Limb (tissue), 2 donors: ENCODE results near the gene DLST.

ENCODE experiments used
- DNase-seq, 2 donors: peaks; one replicate each; pipeline ENCODE4 v3.0.0-alpha.2; 2016; ENCODE audit errors: extremely low spot score in 2 of 2

DLST gene

GRCh38 chr14:74860899-74861733 is 20.6 kb upstream of the DLST start:
- peak; percentile 80 to 90 for DNase-seq

GRCh38 chr14:74861734-74862090 is 20.0 kb upstream of the DLST start:
- DNase-seq, result no peak

DNA sequence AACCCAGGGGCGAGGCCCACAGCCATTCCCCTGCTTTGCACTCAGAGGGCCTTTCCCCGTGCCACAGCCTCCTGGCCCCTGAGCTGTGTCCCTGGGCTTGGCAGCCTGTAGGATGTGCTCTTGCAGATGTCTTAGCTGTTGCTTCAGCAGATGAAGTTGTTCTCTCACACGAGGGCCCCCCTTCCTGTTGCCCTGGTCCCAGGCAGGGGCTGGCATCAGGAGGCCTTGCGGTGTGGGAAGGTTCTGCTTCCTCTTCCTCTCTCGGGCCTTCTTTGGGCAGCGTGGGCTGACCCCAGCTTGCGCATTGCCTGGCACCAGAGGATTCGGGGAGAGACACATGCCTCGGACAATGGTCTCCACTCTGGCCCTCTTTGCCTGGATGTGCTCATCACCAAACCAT is 18.4 kb upstream of the DLST start:
- DNase-seq, result no peak

DNA sequence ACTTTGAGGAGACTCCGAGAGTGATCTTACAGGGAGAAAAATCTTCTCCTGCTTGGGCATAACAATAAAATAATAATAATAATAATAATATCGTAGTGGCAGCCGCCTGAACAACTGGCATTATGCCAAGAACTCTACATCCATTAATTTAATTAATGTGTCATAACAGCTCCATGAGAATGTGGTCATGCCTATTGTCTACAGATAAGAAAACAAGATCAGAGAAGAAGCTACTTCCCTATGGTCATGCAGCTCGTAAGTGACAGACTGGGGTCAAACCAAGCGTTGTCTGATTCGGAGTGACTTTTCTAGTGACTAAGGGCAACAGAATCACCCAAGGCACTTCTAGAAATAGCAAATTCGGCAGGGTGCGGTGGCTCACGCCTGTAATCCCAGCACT is 17.5 kb upstream of the DLST start:
- no peak for DNase-seq

DNA sequence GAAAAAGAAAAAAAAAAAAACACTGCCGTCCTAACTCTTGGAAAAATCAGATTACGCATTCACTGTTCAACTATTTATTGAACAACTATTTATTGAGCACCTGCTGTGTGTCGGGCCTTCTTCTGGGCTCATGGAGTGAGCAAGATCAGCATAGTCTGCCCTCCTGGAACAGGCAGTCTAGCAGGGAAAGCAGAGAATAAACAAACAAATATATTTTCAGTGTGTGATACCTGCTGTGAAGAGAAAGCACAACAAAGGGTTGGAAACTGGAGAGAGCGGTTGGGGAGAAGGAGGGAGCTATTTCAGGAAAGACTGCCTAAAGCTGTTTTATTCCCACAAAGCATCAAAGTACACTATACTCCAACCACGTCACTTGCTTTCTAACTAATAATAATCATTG is 16.6 kb upstream of the DLST start:
- no peak for DNase-seq

DNA sequence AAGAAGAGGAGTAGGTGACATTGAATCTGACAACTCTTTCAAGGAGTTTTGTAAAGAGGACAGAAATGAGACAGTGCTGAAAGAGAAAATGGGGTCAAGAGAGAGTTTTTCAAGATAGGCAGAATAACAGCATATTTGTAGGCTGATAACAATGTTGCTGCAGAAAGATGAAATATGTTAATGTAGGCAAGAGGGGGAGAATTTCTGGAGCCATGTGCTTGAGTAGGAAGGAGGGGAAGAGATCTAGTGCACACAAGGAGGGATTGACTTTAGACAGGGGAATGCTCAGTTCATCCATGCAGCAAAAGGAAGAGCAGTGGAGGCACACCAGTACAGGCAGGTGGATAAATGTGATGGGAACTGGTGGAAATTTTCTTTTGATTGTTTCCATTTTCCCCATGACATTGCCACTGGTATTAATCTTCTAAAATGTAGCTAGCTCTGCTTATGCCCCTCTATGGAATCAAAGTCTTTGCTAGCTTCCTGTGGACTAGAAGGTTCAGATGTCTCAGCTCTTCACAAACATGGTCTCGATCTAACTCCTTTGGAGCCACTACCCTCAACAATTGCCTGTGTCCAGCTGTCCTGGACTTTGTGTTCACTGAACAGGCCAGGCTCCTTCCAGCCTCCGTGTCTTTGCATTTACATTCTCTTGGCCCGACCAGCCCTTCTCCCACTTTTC is 14.9 kb upstream of the DLST start:
- no peak for DNase-seq

DNA sequence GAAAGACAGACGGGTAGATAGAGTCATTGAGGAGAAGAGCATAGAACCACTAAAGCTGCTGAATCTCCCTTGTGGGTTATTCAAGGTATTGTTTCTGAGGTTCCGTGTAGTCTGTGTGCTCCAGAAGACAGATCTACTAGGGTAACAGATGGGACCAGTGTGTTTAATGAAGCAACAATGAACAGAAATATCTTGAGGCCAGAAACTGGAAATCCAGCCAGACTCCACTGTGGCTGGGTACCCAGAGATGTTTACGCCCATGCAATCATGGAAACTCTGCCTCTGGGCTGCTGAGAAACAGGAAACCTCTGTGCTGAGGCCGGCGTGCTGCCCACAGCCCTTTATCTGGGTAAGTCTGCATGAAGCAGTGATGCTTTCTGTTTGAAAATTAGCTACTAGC is 14.0 kb upstream of the DLST start:
- DNase-seq, result no peak

DNA sequence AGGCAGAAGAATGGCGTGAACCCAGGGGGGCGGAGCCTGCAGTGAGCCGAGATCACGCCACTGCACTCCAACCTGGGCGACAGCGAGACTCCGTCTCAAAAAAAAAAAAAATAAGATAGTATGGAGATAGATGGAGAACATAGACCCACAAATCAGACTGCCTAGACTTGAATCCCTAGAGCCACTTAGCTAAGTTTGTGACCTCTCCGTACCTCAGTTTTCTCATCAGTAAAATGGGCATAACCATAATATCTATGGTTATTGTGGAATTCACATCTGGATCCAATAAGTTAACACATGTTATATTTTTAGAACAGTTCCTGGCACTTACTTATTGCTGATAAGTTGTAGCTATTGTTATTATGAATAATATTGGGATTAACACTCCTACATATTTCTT is 13.0 kb upstream of the DLST start:
- DNase-seq, result no peak

DNA sequence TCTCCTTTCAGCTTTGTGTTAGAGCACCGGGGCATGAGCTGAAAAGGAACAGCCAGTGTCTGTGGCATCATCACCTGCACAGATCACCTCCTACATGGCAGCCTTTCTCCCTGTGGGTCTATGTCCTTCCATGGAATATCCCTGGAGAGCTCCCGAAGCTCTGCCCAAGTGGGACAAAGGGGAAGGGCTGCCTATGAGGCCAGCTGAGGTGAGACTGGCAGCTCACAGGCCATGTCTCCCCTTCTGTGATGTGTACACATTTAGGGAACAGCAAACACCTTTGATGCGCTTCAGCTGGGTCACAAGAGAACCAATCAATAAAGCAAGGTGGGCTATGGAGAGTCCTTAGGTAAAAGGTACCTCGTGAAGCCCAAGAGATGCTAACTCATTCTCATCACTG is 9.9 kb upstream of the DLST start:
- DNase-seq, result no peak

DNA sequence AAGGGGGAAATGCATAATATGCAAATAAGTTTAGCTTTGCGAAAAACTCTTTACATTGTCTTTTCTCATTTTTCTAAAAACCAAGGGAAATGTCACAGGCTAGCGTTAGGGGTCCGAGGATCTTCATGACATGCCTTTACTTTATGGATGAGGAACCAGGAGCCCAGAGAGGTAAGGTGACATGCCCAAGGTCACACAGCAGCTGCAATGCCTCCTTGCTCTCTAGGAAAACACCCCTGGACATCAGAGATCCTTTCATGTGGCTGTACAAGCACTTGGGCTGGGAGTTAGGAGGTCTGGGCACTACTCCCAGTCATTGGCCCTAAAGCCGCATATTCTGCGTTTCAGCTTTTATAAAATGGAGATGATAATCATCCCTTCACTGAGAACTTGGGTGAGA is 6.5 kb upstream of the DLST start:
- DNase-seq, result no peak

GRCh38 chr14:74875941-74876913 is 5.5 kb upstream of the DLST start, which contains the start of gene PROX2:
Gene PROX2, minus strand, starts transcription at chr14:74876145. Its CDS starts 12,311 bp downstream, at chr14:74863834.
- no peak for DNase-seq

DNA sequence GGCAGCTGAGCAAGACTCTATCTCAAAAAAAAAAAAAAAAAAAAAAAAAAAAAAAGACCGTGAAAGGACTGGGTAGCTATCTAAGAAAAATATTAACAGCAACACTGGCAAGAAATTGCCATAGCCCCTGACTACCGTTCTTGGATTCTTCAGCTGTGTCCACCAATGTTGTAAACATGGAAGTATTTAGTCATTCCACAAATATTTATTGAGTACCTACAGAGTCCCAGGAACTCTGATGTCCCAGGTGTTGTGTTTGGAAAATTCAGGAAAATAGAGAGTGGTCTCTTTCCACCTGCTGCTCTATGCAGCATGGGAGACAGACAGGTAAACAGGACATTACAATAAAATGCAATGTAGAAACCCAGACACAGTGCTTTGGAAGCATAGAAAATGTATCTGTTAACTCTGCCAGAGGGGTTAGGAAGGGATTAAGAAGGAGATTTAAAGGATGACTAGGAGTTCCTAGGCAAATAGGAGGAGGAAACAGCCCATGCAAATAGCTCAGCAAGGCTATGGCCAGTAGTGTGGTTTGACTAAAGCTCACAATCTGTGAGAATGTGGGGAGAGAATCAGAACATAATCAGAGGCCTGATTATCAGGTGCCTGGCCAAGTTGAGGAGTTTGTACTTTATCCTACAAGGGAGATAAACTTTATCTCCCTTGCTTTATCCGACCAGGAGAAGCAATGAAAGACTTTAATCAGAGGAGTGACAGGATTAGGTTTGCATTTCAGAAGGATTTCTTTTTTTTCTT is 2.1 kb upstream of the DLST start:
- DNase-seq, result no peak

DNA sequence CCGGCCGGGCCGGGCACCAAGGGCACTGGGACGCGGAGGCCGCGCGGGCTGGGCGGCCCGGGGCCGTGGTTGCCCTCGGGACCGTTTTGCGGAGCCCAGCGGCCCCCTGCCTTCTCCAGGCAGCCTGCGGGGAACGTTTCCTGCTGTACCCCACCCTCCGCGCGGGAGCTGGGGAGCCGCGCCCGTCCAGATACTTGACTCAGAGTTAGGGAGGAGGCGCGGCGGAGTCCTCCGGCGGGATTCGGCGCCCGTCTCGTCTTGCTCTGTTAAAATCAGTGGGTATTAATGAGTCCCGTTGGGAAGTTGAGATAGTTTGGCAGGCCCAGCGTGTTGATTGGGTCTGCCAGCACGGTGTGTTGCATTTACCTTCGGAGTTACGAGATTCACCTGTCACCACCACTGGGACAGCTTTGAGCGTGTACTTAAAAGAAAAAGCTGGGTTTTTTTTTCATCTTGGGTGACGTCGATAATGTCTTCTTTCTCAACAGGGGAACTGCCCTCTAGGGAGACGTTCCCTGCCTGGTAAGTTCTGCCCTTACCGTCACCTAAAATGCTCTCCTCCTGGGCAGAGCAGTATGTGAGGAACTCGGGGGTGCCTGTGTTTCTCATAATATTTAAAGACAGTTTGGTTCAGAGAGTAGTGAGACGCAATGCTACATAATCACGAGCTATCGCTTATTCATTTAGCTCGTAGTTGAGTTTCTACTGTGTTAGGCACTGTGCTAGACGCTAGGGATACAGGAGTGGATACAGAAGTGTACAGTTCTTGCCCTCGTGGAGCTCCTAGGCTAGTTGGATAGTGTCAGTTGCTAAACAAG is 596 bp downstream of the DLST start:
- DNase-seq, result no peak

GRCh38 chr14:74886001-74886400 is 4.3 kb downstream of the DLST start:
- no peak for DNase-seq

GRCh38 chr14:74888164-74889158 is 6.7 kb downstream of the DLST start:
- DNase-seq, result no peak

DNA sequence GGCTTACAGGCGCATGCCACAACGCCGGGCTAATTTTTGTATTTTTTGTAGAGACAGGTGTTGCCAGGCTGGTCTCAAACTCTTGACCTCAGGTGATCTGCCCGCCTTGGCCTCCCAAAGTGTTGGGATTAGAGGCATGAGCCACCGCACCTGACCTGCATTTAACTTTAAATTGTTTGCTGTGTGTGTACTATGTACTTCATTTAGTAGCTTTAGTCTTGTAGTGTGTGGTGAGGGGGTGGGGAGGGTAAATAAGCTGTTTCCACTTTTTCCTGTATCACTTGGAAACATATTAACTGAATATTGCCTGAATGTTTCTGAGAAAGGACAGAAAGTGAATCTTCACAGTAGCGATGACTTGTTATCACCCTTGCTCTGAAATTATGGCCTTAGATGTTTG is 8.5 kb downstream of the DLST start:
- no peak for DNase-seq

GRCh38 chr14:74891870-74892269 is 10.2 kb downstream of the DLST start:
- DNase-seq, result no peak

GRCh38 chr14:74892745-74893144 is 11.0 kb downstream of the DLST start:
- no peak for DNase-seq

- DNase-seq, result no peak
Measured at GRCh38 chr14:74893614-74894091, 11.9 kb downstream of the DLST start.
